HG03460 (cell line): ENCODE data around the gene CLIC4.
"Not testable (repeated sequence)": the region's sequence is repeated elsewhere in the genome, so short reads cannot be mapped to it uniquely, and the experiment has no call there.

Experiments used
- ATAC-seq: cut with Tn5 transposase; IDR thresholded peaks from one replicate; pipeline ENCODE4 v1.9.1; 2021; ENCODE audit not compliant: unreplicated experiment

CLIC4 gene

DNA sequence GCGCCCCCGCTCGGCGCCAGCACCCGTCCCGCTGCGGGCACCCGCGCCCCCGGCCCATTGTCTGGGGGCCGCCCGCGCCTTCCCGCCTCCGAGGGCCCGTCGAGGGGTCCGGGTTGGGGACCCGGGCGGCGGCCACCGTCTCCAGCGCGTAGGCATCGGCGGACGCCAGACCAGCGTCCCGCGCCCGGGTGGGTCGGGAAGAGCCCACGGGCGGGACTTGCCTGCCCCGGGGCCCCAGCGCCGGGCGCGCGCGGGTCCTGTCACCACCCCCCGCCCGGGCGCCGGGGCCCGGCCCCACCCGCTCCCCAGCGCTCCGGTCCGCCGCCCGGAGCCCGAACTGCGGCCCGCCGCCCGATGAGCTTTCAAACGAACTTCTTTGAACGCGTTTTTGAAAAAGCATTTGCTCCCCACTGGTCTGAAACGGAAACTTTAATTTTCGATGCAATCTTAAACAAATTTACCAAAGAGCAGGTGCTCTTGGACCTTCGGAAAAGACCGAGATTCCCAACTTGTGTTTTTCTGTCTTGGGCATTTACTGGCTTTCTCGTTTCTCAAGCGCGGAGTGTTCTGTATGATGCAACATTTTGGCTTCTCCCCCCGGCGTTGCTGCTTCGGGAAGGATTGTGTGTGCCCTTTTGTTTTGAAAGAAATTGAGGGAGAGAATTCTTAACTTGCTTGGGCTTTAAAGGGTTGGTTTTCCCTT lies 615 bp downstream of the CLIC4 start:
- ATAC-seq: no peak

DNA sequence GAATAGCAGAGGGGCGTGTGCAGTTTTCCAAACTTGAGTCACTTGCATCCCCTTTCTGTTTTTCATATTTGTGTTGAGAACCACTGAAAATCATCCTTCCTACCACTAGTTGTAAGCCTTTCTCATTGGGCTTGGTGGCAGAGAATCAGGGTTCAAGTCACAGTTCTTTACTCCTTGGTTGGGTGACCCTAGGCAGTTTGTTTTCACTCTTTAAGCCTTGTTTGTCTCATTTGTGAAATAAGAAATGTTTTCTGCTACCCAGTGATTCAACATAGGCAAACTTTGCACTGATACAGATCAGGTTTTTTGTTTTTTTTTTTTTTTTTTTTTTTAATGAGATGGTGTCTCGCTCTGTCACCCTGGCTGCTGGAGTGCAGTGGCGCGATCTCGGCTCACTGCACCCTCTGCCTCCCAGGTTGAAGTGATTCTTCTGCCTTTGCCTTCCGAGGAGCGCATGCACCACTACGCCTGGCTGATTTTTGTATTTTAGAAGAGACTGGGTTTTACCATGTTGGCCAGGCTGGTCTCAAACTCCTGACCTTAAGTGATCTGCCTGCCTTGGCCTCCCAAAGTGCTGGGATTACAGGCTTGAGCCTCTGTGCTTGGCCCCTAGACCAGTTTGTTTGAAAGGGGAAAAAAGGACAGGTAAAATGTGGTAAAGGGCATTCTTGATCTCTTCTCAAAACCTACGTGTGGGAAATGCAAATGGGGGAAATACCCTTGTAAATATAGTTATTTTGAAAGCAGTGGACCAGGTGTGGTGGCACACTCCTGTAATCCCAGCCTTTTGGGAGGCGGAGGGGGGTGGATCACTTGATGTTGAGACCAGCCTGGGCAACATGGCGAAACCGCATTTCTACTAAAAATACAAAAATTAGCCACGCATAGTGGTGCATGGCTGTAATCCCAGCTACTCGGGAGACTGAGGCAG lies 3.2 kb downstream of the CLIC4 start:
- no peak for ATAC-seq

DNA sequence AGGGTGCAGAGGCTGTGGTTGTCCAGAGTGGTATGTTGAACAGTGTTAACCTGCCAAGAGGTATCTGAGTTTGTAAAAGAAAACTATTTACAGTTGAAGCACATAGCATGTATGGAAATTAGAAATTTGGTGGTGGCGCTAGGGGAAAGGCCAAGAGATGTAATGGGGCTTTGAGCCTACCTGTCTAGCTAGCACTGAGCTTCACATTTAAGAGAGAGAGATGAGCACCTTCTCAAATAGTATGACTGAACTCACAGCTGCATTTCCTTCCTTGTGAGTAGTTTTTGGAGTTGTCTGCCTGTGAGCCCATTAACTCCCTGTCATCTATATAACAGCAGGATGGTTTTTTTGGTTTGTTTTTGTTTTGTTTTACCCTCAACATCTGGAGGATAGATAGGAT lies 4.0 kb downstream of the CLIC4 start:
- ATAC-seq: no peak

DNA sequence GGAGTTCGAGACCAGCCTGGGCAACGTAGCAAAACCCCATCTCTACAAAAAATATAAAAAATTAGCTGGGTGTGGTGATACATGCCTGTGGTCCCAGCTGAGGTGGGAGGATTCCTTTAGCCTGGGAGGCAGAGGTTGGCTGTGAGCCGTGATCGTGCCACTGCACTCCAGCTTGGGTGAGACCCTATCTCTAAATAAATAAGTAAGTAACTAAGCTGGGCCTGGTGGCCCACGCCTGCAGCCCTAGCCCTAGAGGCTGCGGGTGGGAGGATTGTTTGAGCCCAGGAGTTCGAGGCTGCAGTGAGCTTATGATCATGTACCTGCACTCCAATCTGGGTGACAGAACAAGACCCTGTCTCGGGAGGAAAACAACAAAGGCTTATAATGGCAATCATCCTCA lies 4.6 kb downstream of the CLIC4 start:
- ATAC-seq: no peak

DNA sequence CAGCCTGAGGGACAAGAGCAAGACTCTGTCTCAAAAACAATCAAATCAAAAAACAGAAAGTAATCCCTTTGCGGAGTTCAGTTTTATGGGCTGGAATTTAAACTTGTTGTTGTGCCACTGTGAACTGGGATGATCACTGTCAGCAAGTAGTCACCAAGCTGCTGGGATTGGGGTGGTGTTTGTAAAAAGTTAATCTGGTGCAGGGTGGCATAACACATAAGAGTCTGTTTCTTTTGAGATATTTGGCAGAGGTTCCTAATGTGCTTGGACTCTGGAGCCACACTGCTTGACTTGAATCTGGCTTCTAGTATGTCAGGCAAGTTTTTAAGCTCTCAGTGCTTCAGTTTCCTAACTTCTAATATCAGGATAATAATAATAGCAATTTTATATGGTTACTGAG lies 6.6 kb downstream of the CLIC4 start:
- ATAC-seq: no peak

DNA sequence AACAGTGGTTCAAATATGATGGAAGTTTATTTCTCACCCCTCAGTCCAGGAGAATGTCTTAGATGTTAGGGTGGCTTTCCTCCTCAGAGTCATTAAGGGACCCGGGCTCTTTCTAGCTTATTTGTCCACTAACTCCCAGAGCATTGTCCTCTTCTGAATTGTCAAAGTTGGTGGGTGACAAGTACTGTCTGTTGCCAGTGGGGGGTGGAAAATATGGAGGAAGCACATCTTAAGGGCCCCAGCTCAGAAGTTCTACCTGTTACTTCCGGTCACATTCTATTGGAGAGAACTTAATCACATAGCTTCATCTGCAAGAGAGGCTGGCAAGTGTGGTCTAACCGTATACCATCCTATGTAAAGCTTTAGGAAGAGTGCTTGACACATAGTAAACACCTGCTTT lies 7.1 kb downstream of the CLIC4 start:
- ATAC-seq: no peak

DNA sequence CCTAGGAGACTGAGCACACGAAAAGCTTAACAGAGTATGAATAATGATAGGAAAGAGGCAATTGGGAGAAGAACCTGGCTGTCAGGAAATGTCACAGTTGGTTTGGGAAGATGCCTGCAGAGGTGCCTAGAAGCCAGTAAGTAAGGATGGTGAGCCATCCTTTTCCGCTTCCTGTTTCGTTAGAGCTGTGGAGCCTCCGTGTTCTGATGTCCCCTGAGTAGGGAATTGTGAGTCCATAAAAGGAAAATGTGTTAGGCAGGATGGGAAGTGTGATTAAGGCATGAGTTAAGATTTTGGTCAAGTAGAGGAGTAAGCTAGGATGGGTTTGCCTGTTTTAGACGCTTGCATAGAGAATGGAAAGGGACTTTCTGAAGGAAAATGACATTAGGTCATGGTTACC lies 9.0 kb downstream of the CLIC4 start:
- ATAC-seq: no peak

DNA sequence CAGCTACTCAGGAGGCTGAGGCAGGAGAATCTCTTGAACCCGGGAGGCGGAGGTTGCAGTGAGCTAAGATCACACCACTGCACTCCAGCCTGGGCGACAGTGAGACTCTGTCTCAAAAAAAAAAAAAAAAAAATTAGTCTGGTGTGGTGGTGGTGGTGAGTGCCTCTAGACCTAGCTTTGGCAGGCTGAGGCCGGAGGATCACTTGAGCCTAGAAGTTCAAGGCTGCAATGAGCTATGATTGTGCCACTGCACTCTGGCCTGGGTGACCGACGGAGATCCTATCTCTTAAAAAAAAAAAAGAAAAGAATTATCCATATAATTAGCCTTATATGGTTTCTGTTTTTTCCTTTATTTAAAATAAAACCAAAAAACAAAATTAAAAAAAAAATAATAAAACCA lies 10.1 kb downstream of the CLIC4 start:
- ATAC-seq: not testable (repeated sequence)

DNA sequence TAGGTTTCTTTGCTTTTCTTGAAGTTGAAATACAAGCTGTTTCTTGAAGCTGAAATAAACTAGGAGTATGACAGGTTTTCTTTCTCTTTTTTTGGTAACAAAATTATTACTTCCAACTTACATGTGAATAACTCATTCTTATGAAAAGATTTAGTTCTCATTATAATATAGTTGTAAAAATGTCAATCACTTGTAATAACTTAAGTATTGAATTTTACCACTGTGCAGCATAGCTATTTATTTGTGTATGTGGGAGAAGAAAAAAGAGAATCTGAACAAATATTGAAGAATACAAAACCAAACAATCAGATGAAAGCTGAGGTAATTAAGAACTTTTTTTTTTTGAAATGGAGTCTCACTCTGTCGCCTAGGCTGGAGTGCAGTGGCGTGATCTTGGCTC lies 11.1 kb downstream of the CLIC4 start:
- ATAC-seq: no peak

DNA sequence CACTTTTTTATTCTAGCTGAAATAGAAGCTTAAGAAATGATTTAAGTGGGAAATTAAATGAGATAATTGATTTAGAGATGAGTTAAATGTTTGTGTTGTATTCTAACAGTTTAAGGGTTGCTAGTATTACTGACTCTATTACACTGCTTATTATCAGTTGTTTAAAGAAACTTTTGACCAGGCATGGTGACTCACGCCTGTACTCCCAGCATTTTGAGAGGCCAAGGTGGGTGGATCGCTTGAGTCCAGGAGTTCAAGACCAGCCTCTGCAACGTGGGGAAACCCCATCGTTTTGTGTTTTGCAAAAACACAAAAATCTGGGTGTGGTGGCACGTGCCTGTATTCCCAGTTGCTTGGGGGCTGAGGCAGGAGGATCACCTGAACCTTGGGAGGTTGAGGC lies 14.2 kb downstream of the CLIC4 start:
- no peak for ATAC-seq

DNA sequence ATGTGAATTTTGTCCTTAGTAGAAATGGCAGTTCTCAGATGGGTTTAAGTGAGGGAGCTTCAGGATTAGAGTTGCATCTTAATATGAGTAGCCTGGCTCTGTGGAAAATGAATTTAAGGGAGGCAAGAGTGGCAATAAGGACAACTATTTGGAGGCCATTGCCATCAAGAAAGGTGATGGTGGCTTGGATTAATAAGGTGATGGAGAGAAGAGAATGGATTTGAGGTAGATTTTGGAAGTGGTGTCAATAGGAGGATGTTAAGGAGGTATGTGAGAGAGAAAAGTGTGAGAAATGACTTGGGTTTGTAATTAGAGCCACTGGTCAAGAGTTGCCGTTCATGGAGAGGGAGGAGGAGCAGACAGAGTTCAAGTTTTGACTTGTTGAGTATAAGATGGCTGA lies 16.3 kb downstream of the CLIC4 start:
- ATAC-seq: no peak

DNA sequence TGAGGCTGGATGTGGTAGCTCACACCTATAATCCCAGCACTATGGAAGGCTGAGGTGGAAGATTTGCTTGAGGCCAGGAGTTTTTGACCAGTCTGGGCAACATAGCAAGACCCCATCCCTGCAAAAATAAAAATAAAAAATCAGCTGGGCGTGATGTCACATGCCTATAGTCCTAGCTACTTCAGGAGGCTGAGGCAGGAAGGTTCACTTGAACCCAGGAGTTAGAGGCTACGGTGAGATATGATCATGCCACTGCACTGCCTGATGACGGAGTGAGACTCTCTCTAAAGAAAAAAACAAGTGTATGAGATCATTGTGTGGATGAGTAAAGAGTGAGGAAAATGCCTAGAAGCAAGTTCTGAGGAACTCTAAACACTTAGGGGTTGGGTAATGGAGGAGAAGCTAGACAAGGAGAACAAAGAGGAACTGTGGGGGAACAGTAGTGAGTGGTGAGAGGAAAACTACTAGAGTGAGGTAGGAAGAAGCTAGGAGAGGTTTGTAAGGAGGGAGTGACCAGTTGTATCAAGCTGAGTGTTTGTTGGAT lies 17.0 kb downstream of the CLIC4 start:
- no peak for ATAC-seq

DNA sequence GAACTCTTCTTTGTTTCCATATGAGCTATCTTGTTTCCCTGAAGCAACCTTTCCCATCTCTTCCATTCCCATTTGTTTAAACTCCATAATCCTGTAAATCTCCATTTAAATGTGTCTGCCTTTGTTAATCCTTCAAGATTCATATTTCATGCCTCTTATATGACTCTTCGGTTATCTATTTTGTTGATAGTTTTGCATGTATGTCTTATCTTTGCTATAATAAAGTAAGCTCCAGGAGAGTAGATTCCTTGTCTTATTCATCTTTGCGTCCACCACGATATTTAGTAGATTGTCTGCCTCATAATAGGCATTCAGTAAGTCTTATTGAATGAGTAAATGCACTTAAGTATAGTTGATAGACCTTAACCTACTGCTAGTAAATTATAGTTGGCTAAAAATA lies 18.4 kb downstream of the CLIC4 start:
- no peak for ATAC-seq

DNA sequence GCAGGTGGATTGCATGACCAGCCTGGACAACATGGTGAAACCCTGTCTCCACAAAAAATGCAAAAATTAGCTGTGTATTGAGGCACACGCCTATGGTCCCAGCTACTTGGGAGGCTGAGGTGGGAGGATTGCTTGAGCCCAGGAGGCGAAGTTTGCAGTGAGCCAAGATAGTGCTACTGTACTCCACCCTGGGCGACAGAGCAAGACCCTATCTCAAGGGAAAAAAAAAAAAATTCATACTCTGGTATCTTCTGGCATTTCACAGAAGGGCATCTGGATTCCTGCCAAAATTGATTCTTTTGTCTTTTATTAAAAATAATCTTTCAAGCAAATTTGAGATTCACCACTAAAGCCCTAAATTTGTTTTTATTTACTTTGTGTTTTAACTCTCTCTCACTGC lies 19.2 kb downstream of the CLIC4 start:
- ATAC-seq: no peak

DNA sequence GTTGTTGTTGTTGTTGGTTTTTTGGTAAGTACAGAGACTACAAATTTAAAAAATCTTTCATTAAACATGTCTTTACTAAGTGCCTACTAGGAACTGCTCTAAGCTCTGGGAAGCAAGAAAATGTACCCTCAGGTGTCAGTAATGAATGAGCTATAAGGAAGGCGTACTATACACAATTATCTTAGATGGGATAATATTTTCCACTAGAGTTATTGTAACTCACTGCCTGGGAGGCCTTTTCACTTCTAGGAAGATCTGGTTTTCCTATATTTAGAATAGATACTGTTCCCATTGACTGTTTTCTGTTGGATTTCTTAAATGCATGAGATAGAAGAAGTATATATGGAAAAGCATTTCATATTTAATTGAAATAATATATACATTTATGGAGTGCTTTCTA lies 19.6 kb downstream of the CLIC4 start:
- ATAC-seq: no peak

DNA sequence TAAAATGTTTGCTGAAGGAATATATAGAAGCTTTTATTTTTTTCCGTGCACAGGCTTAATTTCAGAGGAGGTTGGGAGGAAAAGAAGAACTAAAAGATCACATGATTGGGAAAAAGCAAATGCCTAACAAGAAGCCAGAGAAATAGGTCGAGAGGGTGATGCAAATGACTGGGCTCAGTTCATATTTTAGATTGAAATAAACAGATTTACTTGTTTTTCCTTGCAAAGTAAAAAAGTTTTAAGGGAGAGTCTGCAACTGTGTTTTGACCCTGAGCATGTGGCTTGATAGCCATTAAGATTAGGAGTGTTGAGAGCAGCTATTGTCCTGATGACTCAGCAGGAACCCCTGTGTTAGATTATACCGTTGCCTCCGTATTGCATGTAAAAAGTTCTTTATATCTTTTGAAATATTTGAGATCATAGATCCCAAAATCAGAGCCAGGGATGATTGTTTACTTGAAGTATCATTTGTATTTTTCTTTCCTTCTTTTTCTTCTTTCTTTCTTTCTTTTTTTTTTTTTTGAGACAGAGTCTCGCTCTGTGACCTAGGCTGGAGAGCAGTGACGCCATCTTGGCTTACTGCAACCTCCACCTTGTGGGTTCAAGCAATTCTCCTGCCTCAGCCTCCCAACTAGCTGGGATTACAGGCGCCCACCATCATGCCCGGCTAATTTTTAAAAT lies 20.2 kb downstream of the CLIC4 start:
- no peak for ATAC-seq

DNA sequence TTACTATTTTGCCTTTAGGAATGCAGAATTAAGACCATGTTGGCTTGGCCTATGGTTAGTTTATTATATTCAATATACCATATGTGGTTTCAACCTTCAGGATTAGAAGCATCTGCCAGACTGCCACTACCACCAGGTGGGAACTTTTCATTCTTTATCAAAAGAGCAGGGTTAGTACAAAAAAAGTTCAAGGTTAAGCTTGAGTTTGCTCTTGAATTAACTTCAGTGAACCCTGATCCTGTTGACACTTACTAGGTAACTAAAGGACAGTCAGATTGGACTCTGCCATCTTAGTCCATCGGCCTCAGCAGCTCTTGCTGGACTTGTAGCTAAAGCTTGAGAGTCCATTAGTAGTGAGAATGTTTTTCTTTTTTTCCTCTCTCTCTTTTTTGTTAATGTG lies 22.1 kb downstream of the CLIC4 start:
- no peak for ATAC-seq

DNA sequence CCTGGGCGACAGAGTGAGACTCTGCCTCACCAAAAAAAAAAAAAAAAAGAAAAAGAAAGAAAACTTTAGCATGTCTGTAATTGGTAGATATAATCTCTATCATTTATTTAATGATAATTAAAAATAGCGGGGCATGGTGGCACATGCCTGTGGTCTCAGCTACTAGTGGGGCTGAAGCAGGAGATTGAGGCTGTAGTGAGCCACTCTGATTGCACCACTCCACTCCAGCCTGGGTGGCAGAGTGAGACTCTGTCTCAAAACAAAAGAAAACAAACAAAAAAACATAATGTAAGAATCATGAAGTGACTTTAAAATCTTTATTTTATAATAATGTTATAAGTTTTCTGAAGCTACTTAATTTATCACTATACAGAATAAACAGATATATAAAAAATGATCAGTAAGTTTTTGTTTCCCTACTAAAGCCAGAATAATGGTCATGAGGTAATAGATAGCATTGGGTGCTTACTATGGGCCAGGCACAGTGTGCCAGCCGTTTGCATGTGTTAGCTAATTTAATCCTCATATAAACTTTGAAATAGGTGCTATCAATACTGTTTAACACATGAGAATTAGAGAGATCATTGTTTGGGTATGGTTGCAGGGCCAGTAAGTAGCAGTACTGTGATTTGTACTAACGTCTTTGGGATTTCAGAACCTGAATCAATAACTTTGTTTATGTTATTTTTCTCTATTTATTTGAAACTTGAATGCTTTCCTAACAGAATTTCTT lies 23.8 kb downstream of the CLIC4 start:
- no peak for ATAC-seq

DNA sequence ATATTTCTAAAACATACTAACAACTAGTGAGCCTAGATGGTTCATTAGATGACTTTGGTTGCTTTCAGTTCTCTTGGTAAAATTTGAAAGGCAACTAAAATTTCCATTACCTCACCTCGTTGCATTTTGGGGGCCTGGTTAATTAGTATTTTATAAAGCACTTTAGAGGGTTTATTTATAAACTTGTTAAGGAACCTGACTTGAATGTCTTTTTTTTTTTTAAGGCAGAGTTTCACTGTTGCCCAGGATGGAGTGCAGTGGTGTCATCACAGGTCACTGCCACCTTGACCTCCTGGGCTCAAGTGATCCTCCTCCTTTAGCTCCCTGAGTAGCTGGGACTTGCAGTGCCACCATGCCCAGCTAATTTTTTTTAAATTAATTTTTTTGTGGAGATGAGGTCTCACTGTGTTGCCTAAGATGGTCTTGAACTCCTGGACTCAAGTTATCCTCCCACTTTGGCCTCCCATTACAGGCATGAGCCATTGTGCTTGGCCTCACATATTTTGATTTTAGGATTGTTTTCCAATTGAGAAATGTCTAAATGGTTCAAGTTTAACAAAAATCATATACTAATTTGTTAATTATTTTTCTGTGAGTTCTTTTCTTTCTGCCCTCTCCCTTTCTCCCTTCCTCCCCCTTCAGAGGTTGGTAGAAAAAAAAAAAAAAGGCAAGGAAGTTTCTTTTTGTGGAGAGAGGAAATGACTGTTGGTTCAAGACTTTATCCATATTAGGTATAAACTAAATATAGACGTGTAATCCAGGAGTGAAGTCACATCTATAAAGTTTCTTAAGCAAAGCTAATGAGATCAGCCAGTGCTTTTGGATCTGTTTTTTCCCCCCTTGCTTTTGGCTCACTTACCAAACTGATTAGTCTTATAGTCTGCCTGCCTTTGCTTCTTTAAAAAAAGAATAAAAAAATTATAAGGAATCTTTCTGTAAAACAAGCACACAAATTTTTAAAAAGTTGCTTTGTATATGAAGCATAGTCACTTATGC lies 24.7 kb downstream of the CLIC4 start:
- no peak for ATAC-seq

DNA sequence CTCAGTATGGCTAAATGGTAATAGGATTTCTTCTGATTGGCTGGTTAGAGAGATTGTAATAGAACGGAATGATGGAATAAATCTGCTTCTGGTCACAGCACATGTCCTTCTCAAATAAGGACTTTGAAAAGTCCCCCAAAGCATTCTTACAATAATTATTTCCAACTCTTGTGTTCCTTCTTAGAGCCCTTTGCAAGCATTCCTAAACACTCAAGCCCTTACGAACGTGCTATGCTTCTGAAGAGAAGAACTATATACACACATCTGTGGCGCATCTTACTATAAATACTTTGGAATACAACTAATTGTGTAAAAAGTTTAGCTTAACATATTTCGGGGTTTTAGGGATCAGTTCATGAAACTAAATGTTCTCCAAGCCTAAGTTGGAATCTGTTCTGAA lies 25.6 kb downstream of the CLIC4 start:
- no peak for ATAC-seq
